Measurements from ENCODE around the gene ANKLE2. TPM values are rescaled to one million over a fixed set of nuclear protein-coding genes. Genes with fewer than 3 reads are reported as not detected.

Gene ANKLE2
- polyA plus RNA-seq, 1 of the 3 experiments (the other 2 are of a cell fraction), result 55.1 TPM

DNA sequence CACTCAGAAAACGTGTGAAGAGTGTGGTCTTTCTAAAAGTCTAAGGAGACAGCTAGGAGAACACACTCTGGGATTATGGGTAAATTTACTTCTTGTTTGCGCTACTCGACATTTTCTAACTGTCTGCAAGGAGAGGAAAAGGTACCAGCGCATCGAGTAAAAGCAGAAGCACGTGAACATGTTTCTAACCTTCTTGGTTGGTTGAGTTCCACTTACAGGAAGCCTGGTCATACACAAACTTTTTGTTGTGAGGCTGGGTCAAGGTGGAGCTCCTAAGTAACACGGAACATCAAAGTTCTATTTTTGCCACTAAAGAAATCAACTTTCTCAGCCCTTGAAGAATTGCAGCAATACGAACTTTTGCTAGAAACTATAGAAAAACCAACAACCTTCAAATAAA is 20.0 kb downstream of the ANKLE2 start:
- DNase-seq, result no peak
- 90% methylated on average over 8 of the region's 8 CpGs for WGBS (ENCODE audit: low lambda C conversion rate)
- CTCF ChIA-PET, result no interaction called here
- H3K4me2 ChIP-seq, result no peak overlapping the region
- H3K27me3 ChIP-seq (ENCODE audit: insufficient read depth), result no peaks in the 10 kb centered on the region
- H3F3A ChIP-seq (replicated peaks; ENCODE audit: insufficient read depth), result peaks cover 13% of the 10 kb centered on the region
- no peaks in the 10 kb centered on the region for H3K4me1 ChIP-seq (ENCODE audit: control insufficient read depth in 1 of 2, insufficient read depth in 2 of 2, low read depth in 1 of 2, low read length in 1 of 2)
- H3K9me3 ChIP-seq, result no peaks in the 10 kb centered on the region
- no peak overlapping the region for H3K9ac ChIP-seq
- peaks cover 38% of the 10 kb centered on the region; the same call in 1 of the 2 replicates for H4K20me1 ChIP-seq (ENCODE audit: insufficient read depth)
- no peak for TF ChIP-seq NFIC (IDR thresholded peaks at IDR 0.05; ENCODE audit: borderline replicate concordance)
- POLR2A ChIA-PET, result no interaction called here
- H2AFZ ChIP-seq (ENCODE audit: low read depth), result no peak overlapping the region
- H3K4me3 ChIP-seq (ENCODE audit: low read depth in 2 of 2, low read length in 1 of 2), result no peak overlapping the region
- peaks cover 50 to 75% of the 10 kb centered on the region in 2 experiments for H3K36me3 ChIP-seq (replicated peaks in 1 of 2; ENCODE audit: control insufficient read depth in 1 of 2, insufficient read depth in 2 of 2, low read length in 1 of 2)
- no peaks in the 10 kb centered on the region for H3K9me2 ChIP-seq
- H3K79me2 ChIP-seq (ENCODE audit: insufficient read depth), result peaks cover 75% of the 10 kb centered on the region
- H3K27ac ChIP-seq (ENCODE audit: low read depth in 2 of 2, low read length in 1 of 2), result no peak overlapping the region

DNA sequence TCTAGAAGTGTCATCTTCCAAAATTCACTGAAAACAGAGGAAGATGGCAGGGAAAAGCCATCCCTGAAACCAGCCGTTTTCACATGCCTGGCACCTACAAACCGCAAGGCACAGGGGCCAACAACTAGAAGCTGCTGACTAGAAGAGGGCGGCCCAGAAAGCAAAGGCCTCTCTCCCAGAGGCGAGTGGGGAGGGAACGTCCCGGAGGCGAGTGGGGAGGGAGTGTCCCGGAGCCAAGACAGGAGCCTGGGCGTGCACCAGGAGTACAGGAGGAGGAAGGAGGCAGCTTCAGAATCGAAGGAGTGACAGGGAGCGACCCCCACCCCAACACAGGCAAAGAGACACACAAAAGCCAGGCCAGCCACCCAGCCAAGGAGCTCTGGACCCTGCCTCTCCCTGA is 21.0 kb downstream of the ANKLE2 start:
- Histone ChIP-seq H3K9ac (no peak overlapping the region), H3K79me2 (ENCODE audit: insufficient read depth) (peaks cover 65% of the 10 kb centered on the region), H3K36me3 (replicated peaks in 1 of 2; ENCODE audit: control insufficient read depth in 1 of 2, insufficient read depth in 2 of 2, low read length in 1 of 2) (peaks cover 45 to 76% of the 10 kb centered on the region in 2 experiments), H3K27ac (ENCODE audit: low read depth in 2 of 2, low read length in 1 of 2) (no peak overlapping the region), H3K4me2 (no peak overlapping the region), H3K27me3 (ENCODE audit: insufficient read depth) (no peaks in the 10 kb centered on the region), H3K4me3 (ENCODE audit: low read depth in 2 of 2, low read length in 1 of 2) (no peak overlapping the region), H4K20me1 (ENCODE audit: insufficient read depth) (peaks cover 33% of the 10 kb centered on the region; the same call in 1 of the 2 replicates), H3K4me1 (ENCODE audit: control insufficient read depth in 1 of 2, insufficient read depth in 2 of 2, low read depth in 1 of 2, low read length in 1 of 2) (no peaks in the 10 kb centered on the region), H3K9me2 (no peaks in the 10 kb centered on the region), H3F3A (replicated peaks; ENCODE audit: insufficient read depth) (peaks cover 13% of the 10 kb centered on the region), H2AFZ (ENCODE audit: low read depth) (no peak overlapping the region), H3K9me3 (no peaks in the 10 kb centered on the region)
- ChIA-PET CTCF (no interaction called here), POLR2A (interaction anchor here (1.2 kb wide), 1 partner anchor 10 kb away, joined by 3 read pairs; no protein-coding TSS in a partner anchor)
- 98% methylated on average over 10 of the region's 11 CpGs for WGBS (ENCODE audit: low lambda C conversion rate)
- no peak for DNase-seq
- TF ChIP-seq RXRA (IDR thresholded peaks at IDR 0.05; ENCODE audit: borderline replicate concordance, low read depth), result no peak
- TF ChIP-seq GATA2 (CRISPR knock-in tag; IDR thresholded peaks at IDR 0.05), result no peak
- TF ChIP-seq, protein P1, sequence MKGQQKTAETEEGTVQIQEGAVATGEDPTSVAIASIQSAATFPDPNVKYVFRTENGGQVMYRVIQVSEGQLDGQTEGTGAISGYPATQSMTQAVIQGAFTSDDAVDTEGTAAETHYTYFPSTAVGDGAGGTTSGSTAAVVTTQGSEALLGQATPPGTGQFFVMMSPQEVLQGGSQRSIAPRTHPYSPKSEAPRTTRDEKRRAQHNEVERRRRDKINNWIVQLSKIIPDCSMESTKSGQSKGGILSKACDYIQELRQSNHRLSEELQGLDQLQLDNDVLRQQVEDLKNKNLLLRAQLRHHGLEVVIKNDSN (IDR thresholded peaks at IDR 0.05; ENCODE audit: borderline replicate concordance, low read depth), result no peak
- no peak for TF ChIP-seq MXI1 (IDR thresholded peaks at IDR 0.05; ENCODE audit: low read depth, low read length)
- no peak for TF ChIP-seq NRF1 (IDR thresholded peaks at IDR 0.05; ENCODE audit: low read depth, low read length)
- no peak for TF ChIP-seq POLR2AphosphoS5 (IDR thresholded peaks at IDR 0.05; ENCODE audit: low read depth, low read length)
- TF ChIP-seq GABPA (IDR thresholded peaks at IDR 0.05; ENCODE audit: low read depth), result no peak

DNA sequence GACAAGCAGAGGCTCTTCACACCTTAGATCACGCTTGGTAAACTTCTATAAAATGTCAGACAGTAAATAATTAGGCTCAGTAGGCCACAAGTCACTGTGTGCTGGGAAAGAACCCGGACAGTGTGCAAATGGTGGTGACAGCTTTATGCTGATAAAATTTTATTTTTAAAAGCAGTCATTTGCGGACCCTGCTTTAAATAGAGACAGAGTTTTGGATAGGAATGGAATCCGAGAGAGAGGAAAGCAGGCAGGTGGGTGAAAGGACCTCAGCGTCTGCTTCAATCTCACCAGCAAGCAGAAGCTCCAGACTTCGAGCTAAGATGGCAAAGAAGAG is 21.4 kb downstream of the ANKLE2 start:
- H3K79me2 ChIP-seq (ENCODE audit: insufficient read depth), result peaks cover 62% of the 10 kb centered on the region
- no peak for DNase-seq
- WGBS (ENCODE audit: low lambda C conversion rate), result 96% methylated on average over 6 of the region's 6 CpGs
- ChIA-PET POLR2A (interaction anchor here (1.2 kb wide), 1 partner anchor 10 kb away, joined by 3 read pairs; no protein-coding TSS in a partner anchor), CTCF (no interaction called here)
- H3K4me2 ChIP-seq, result no peak overlapping the region
- no peaks in the 10 kb centered on the region for H3K27me3 ChIP-seq (ENCODE audit: insufficient read depth)
- H3K9ac ChIP-seq, result no peak overlapping the region
- no peak overlapping the region for H2AFZ ChIP-seq (ENCODE audit: low read depth)
- no peak overlapping the region for H3K4me3 ChIP-seq (ENCODE audit: low read depth in 2 of 2, low read length in 1 of 2)
- no peak overlapping the region for H3K27ac ChIP-seq (ENCODE audit: low read depth in 2 of 2, low read length in 1 of 2)
- no peaks in the 10 kb centered on the region for H3K9me3 ChIP-seq
- H3K36me3 ChIP-seq (replicated peaks in 1 of 2; ENCODE audit: control insufficient read depth in 1 of 2, insufficient read depth in 2 of 2, low read length in 1 of 2), result peaks cover 45 to 76% of the 10 kb centered on the region in 2 experiments
- H3K4me1 ChIP-seq (ENCODE audit: control insufficient read depth in 1 of 2, insufficient read depth in 2 of 2, low read depth in 1 of 2, low read length in 1 of 2), result no peaks in the 10 kb centered on the region; a peak in 1 of 4 replicates
- H4K20me1 ChIP-seq (ENCODE audit: insufficient read depth), result peaks cover 32% of the 10 kb centered on the region; the same call in 1 of the 2 replicates
- H3F3A ChIP-seq (replicated peaks; ENCODE audit: insufficient read depth), result peaks cover 13% of the 10 kb centered on the region
- H3K9me2 ChIP-seq, result no peaks in the 10 kb centered on the region
- TF ChIP-seq POLR2AphosphoS5 (IDR thresholded peaks at IDR 0.05; ENCODE audit: low read depth, low read length) (no peak), MXI1 (IDR thresholded peaks at IDR 0.05; ENCODE audit: low read depth, low read length) (no peak), TEAD4 (IDR thresholded peaks at IDR 0.05; ENCODE audit: borderline replicate concordance, insufficient read depth) (no peak), NRF1 (IDR thresholded peaks at IDR 0.05; ENCODE audit: low read depth, low read length) (no peak), TCF12 (IDR thresholded peaks at IDR 0.05) (no peak), RFX5 (IDR thresholded peaks at IDR 0.05; ENCODE audit: low read length) (no peak), EP300 (IDR thresholded peaks at IDR 0.05; ENCODE audit: borderline replicate concordance in 1 of 2, low read depth in 1 of 2, low read length in 1 of 2) (no peak), TAF1 (IDR thresholded peaks at IDR 0.05; ENCODE audit: borderline replicate concordance, low read depth, low read length) (no peak), RXRA (IDR thresholded peaks at IDR 0.05; ENCODE audit: borderline replicate concordance, low read depth) (no peak), EZH2phosphoT487 (IDR thresholded peaks at IDR 0.05; ENCODE audit: borderline replicate concordance, low read depth) (no peak)
- TF ChIP-seq, protein P2, sequence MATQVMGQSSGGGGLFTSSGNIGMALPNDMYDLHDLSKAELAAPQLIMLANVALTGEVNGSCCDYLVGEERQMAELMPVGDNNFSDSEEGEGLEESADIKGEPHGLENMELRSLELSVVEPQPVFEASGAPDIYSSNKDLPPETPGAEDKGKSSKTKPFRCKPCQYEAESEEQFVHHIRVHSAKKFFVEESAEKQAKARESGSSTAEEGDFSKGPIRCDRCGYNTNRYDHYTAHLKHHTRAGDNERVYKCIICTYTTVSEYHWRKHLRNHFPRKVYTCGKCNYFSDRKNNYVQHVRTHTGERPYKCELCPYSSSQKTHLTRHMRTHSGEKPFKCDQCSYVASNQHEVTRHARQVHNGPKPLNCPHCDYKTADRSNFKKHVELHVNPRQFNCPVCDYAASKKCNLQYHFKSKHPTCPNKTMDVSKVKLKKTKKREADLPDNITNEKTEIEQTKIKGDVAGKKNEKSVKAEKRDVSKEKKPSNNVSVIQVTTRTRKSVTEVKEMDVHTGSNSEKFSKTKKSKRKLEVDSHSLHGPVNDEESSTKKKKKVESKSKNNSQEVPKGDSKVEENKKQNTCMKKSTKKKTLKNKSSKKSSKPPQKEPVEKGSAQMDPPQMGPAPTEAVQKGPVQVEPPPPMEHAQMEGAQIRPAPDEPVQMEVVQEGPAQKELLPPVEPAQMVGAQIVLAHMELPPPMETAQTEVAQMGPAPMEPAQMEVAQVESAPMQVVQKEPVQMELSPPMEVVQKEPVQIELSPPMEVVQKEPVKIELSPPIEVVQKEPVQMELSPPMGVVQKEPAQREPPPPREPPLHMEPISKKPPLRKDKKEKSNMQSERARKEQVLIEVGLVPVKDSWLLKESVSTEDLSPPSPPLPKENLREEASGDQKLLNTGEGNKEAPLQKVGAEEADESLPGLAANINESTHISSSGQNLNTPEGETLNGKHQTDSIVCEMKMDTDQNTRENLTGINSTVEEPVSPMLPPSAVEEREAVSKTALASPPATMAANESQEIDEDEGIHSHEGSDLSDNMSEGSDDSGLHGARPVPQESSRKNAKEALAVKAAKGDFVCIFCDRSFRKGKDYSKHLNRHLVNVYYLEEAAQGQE (IDR thresholded peaks at IDR 0.05; ENCODE audit: low read depth, low read length), result no peak
- TF ChIP-seq, protein P1 (IDR thresholded peaks at IDR 0.05; ENCODE audit: borderline replicate concordance, low read depth), result no peak

Measured in SK-N-SH (cell line).